Measurements from ENCODE around the gene LECT2. TPM values are rescaled to one million over a fixed set of nuclear protein-coding genes. Genes with fewer than 3 reads are reported as not detected.

The LECT2 gene
- total and polyA plus RNA-seq, 12 donors = not detected

- Histone ChIP-seq H3K36me3 (replicated peaks in 1 of 2) (no peaks in the 10 kb centered on the region), H3K9me3 (replicated peaks in 1 of 3) (no peaks in the 10 kb centered on the region), H3K27me3 (no peaks in the 10 kb centered on the region), H3K4me3 (no peak overlapping the region), H3K27ac (peak overlapping the region in 1 of 5 donors; percentile 22), H3K4me1 (replicated peaks in 1 of 2) (no peaks in the 10 kb centered on the region)
- intact Hi-C loops (cut with DNase I) = no loop called here
- no peak for DNase-seq
- 48 to 58% (median 50%) methylated on average over 1 of the region's 1 CpG for WGBS, 4 donors
- no peak for TF ChIP-seq CTCF (IDR thresholded peaks at IDR 0.05)
- no peak for TF ChIP-seq POLR2A (IDR thresholded peaks at IDR 0.05)
These were observed 24.7 kb upstream of the LECT2 start for GRCh38 chr5:135979510-135979909.

- Histone ChIP-seq H3K4me1 (replicated peaks in 1 of 2) (no peaks in the 10 kb centered on the region), H3K36me3 (replicated peaks in 1 of 2) (no peaks in the 10 kb centered on the region), H3K27ac (peak overlapping the region in 1 of 5 donors; percentile 22), H3K4me3 (no peak overlapping the region), H3K27me3 (no peaks in the 10 kb centered on the region), H3K9me3 (replicated peaks in 1 of 3) (no peaks in the 10 kb centered on the region)
- intact Hi-C loops (cut with DNase I) = no loop called here
- DNase-seq = no peak
- WGBS, 4 donors = 75 to 95% (median 94%) methylated on average over 2 of the region's 2 CpGs
- TF ChIP-seq POLR2A (IDR thresholded peaks at IDR 0.05) = no peak
- TF ChIP-seq CTCF (IDR thresholded peaks at IDR 0.05) = no peak
These were observed 24.2 kb upstream of the LECT2 start for GRCh38 chr5:135978993-135979392.

- Histone ChIP-seq H3K27ac (no peak overlapping the region), H3K36me3 (replicated peaks in 1 of 2) (no peaks in the 10 kb centered on the region), H3K4me1 (replicated peaks in 1 of 2) (no peaks in the 10 kb centered on the region), H3K4me3 (no peak overlapping the region), H3K9me3 (replicated peaks in 1 of 3) (no peaks in the 10 kb centered on the region), H3K27me3 (no peaks in the 10 kb centered on the region)
- no peak for DNase-seq
- intact Hi-C loops (cut with DNase I) = no loop called here
- 90 to 94% (median 94%) methylated on average over 4 of the region's 4 CpGs for WGBS, 4 donors
- TF ChIP-seq POLR2A (IDR thresholded peaks at IDR 0.05) = no peak
- no peak for TF ChIP-seq CTCF (IDR thresholded peaks at IDR 0.05)
These were observed 23.4 kb upstream of the LECT2 start for GRCh38 chr5:135978212-135978631.

GRCh38 chr5:135977375-135977928, 22.7 kb upstream of the LECT2 start:
- Histone ChIP-seq H3K4me3 (no peak overlapping the region), H3K36me3 (replicated peaks in 1 of 2) (no peaks in the 10 kb centered on the region), H3K9me3 (replicated peaks in 1 of 3) (no peaks in the 10 kb centered on the region), H3K4me1 (replicated peaks in 1 of 2) (no peaks in the 10 kb centered on the region), H3K27me3 (no peaks in the 10 kb centered on the region), H3K27ac (no peak overlapping the region)
- DNase-seq = peak; percentile 60 to 83 (median 70)
- WGBS, 4 donors = 25 to 33% (median 29%) methylated on average over 6 to 17 of the region's 17 CpGs
- no peak for TF ChIP-seq POLR2A (IDR thresholded peaks at IDR 0.05)
- TF ChIP-seq CTCF (IDR thresholded peaks at IDR 0.05) = peak; percentile 42 to 75 (median 62)
- intact Hi-C loops (cut with DNase I) = no loop called here
